Hematopoietic multipotent progenitor cell treated with erythropoietin and hydrocortisone succinate and interleukin-3 and kit ligand, for 17 days (in vitro differentiated cells): ENCODE data around the gene OSBPL5.

Experiments used
- DNase-seq: peaks from one replicate; pipeline ENCODE4 v3.0.0-alpha.2; 2015; ENCODE audit warnings: low spot score

The OSBPL5 gene

GRCh38 chr11:3197044-3197695, 32.1 kb upstream of the OSBPL5 start:
- no peak for DNase-seq

- no peak for DNase-seq
Observed at GRCh38 chr11:3196161-3197043, 31.3 kb upstream of the OSBPL5 start.

- no peak for DNase-seq
Observed at GRCh38 chr11:3195251-3196160, 30.4 kb upstream of the OSBPL5 start.

- DNase-seq = no peak
Observed at GRCh38 chr11:3194016-3194816, 29.1 kb upstream of the OSBPL5 start.

GRCh38 chr11:3193373-3194015, 28.4 kb upstream of the OSBPL5 start:
- DNase-seq = no peak

- DNase-seq = no peak
Observed at GRCh38 chr11:3192511-3193372, 27.6 kb upstream of the OSBPL5 start.

GRCh38 chr11:3191586-3192324, 26.6 kb upstream of the OSBPL5 start:
- no peak for DNase-seq

- no peak for DNase-seq
Observed at GRCh38 chr11:3190600-3190999, 25.5 kb upstream of the OSBPL5 start.

GRCh38 chr11:3189886-3190583, 24.9 kb upstream of the OSBPL5 start:
- DNase-seq = no peak

GRCh38 chr11:3189196-3189843, 24.2 kb upstream of the OSBPL5 start:
- no peak for DNase-seq

- DNase-seq = no peak
Observed at GRCh38 chr11:3188496-3189195, 23.5 kb upstream of the OSBPL5 start.

GRCh38 chr11:3186166-3186953, 21.2 kb upstream of the OSBPL5 start:
- DNase-seq = no peak

- DNase-seq = no peak
Observed at GRCh38 chr11:3184732-3185347, 19.7 kb upstream of the OSBPL5 start.

- no peak for DNase-seq
Observed at GRCh38 chr11:3183523-3183922, 18.4 kb upstream of the OSBPL5 start.

GRCh38 chr11:3182462-3182852, 17.3 kb upstream of the OSBPL5 start:
- no peak for DNase-seq

- no peak for DNase-seq
Observed at GRCh38 chr11:3181725-3182461, 16.8 kb upstream of the OSBPL5 start.
